GM10847 (cell line): ENCODE measurements around the gene METTL17.

Experiments used
- POLR2A ChIP-seq: IDR thresholded peaks from 2 replicates; pipeline ENCODE4 v1.6.1; 2011; ENCODE audit not compliant: insufficient read length; ENCODE audit errors: extremely low read depth

METTL17 gene

GRCh38 chr14:21018286-21018685, 28.5 kb downstream of the METTL17 start:
- no peak for TF ChIP-seq POLR2A

- no peak for TF ChIP-seq POLR2A
Observed at GRCh38 chr14:21018781-21019180, 29.0 kb downstream of the METTL17 start.

GRCh38 chr14:21019366-21019765, 29.6 kb downstream of the METTL17 start:
- no peak for TF ChIP-seq POLR2A

GRCh38 chr14:21020977-21021545, 31.3 kb downstream of the METTL17 start:
- no peak for TF ChIP-seq POLR2A

GRCh38 chr14:21022686-21023085, 32.9 kb downstream of the METTL17 start:
- no peak for TF ChIP-seq POLR2A

- no peak for TF ChIP-seq POLR2A
Observed at GRCh38 chr14:21023174-21023573, 33.4 kb downstream of the METTL17 start.

- TF ChIP-seq POLR2A: no peak
Observed at GRCh38 chr14:21023817-21024584, 34.2 kb downstream of the METTL17 start.

GRCh38 chr14:21024585-21025370, 35.0 kb downstream of the METTL17 start, which contains the start of gene NDRG2:
NDRG2 (minus strand) TSS chr14:21025061; CDS start chr14:21023315, 1,746 bp downstream.
- no peak for TF ChIP-seq POLR2A

GRCh38 chr14:21025371-21026273, 35.8 kb downstream of the METTL17 start:
- TF ChIP-seq POLR2A: no peak

GRCh38 chr14:21026274-21026987, 36.7 kb downstream of the METTL17 start:
- TF ChIP-seq POLR2A: no peak

GRCh38 chr14:21026988-21027315, 37.2 kb downstream of the METTL17 start:
- no peak for TF ChIP-seq POLR2A

GRCh38 chr14:21029917-21030316, 40.1 kb downstream of the METTL17 start, which contains the start of gene TPPP2:
TPPP2 (plus strand) TSS chr14:21030217; CDS start chr14:21030582, 365 bp downstream.
- no peak for TF ChIP-seq POLR2A

GRCh38 chr14:21030531-21030930, 40.8 kb downstream of the METTL17 start:
- TF ChIP-seq POLR2A: no peak
